HL-60 (cell line): Measurements from ENCODE around the gene SLC38A8.

Source experiments
- DNase-seq, 2 experiments: peaks; one replicate each; pipeline ENCODE4 v3.0.0-alpha.2; 2010 to 2020; ENCODE audit warnings: low read depth in 1 of 2, low spot score in 1 of 2
- H3K27ac ChIP-seq: fragments of 250-450 bp; sonication (Bioruptor Pico); replicated peaks from 2 replicates; pipeline ENCODE4 v1.5.1; 2020; ENCODE audit warnings: mild to moderate bottlenecking, moderate library complexity
- H3K27me3 ChIP-seq: fragments of 250-450 bp; sonication (Bioruptor Pico); 2 replicates; pipeline ENCODE4 v1.5.1; 2021; ENCODE audit warnings: mild to moderate bottlenecking, moderate library complexity; ENCODE audit not compliant: insufficient read depth, poor library complexity, severe bottlenecking
- H3K4me3 ChIP-seq: replicated peaks from 2 replicates; pipeline ENCODE4 v1.5.1; 2011; ENCODE audit warnings: mild to moderate bottlenecking, control low read depth, low read length; ENCODE audit not compliant: insufficient read depth
- CTCF ChIP-seq: IDR thresholded peaks from one replicate; pipeline ENCODE4 v1.5.1; 2011; ENCODE audit warnings: low read length, control low read depth, inconsistent platforms; ENCODE audit not compliant: insufficient read depth
- GABPA ChIP-seq: IDR thresholded peaks from 2 replicates; pipeline ENCODE4 v1.6.1; 2012; ENCODE audit warnings: low read depth
- POLR2AphosphoS5 ChIP-seq: IDR thresholded peaks from 2 replicates; pipeline ENCODE4 v1.6.1; 2012; ENCODE audit warnings: low read depth
- REST ChIP-seq: IDR thresholded peaks from 2 replicates; pipeline ENCODE4 v1.6.1; 2012; ENCODE audit warnings: low read depth; ENCODE audit not compliant: insufficient replicate concordance
- SPI1 ChIP-seq: IDR thresholded peaks from 2 replicates; pipeline ENCODE4 v1.6.1; 2012; ENCODE audit warnings: low read depth, mild to moderate bottlenecking, borderline replicate concordance

SLC38A8 gene

GRCh38 chr16:84036131-84036530 lies 6.5 kb downstream of the SLC38A8 start:
- DNase-seq = no peak
- TF ChIP-seq GABPA = no peak
- no peak for TF ChIP-seq REST
- no peak for TF ChIP-seq CTCF
- TF ChIP-seq POLR2AphosphoS5 = no peak
- no peak for TF ChIP-seq SPI1
- Histone ChIP-seq H3K27ac (no peak overlapping the region), H3K27me3 (peaks cover 16% of the 10 kb centered on the region), H3K4me3 (no peak overlapping the region)

- no peak overlapping the region for H3K27ac ChIP-seq
- no peak for DNase-seq
- peaks cover 7% of the 10 kb centered on the region for H3K27me3 ChIP-seq
- no peak overlapping the region for H3K4me3 ChIP-seq
- TF ChIP-seq CTCF = no peak
- no peak for TF ChIP-seq POLR2AphosphoS5
- no peak for TF ChIP-seq REST
- TF ChIP-seq SPI1 = no peak
- no peak for TF ChIP-seq GABPA
These were observed 8.1 kb downstream of the SLC38A8 start for GRCh38 chr16:84034516-84034915.

- TF ChIP-seq POLR2AphosphoS5 = no peak
- no peak for TF ChIP-seq GABPA
- no peak for TF ChIP-seq CTCF
- Histone ChIP-seq H3K4me3 (no peak overlapping the region), H3K27ac (no peak overlapping the region), H3K27me3 (peaks cover 7% of the 10 kb centered on the region)
- no peak for DNase-seq
These were observed 9.1 kb downstream of the SLC38A8 start for GRCh38 chr16:84033251-84034195.
